Measurements from ENCODE around the gene ATG7.
"Not testable (repeated sequence)": the region's sequence is repeated elsewhere in the genome, so short reads cannot be mapped to it uniquely, and the experiment has no call there.

The ATG7 gene

GRCh38 chr3:11593318-11594034 is 321.3 kb downstream of the ATG7 start:
- Mint-ChIP-seq H3K27me3 (no peaks in the 10 kb centered on the region), H3K27ac (no peak overlapping the region), H3K36me3 (ENCODE audit: low read depth) (peaks cover 44% of the 10 kb centered on the region), H3K9me3 (no peaks in the 10 kb centered on the region), H3K4me1 (ENCODE audit: low read depth) (peaks cover 21% of the 10 kb centered on the region), H3K4me3 (no peak overlapping the region)

- H3K27ac Mint-ChIP-seq, H3K9me3 Mint-ChIP-seq, H3K4me3 Mint-ChIP-seq, H3K27me3 Mint-ChIP-seq: not testable (repeated sequence)
- Mint-ChIP-seq H3K4me1 (ENCODE audit: low read depth) (peaks cover 12% of the 10 kb centered on the region), H3K36me3 (ENCODE audit: low read depth) (peaks cover 45% of the 10 kb centered on the region)
Observed at GRCh38 chr3:11595024-11595423, 322.8 kb downstream of the ATG7 start.

- no peaks in the 10 kb centered on the region for H3K9me3 Mint-ChIP-seq
- H3K4me3 Mint-ChIP-seq: no peak overlapping the region
- peaks cover 52% of the 10 kb centered on the region for H3K36me3 Mint-ChIP-seq (ENCODE audit: low read depth)
- peaks cover 19% of the 10 kb centered on the region for H3K4me1 Mint-ChIP-seq (ENCODE audit: low read depth)
- H3K27me3 Mint-ChIP-seq: no peaks in the 10 kb centered on the region
- H3K27ac Mint-ChIP-seq: no peak overlapping the region
Observed at GRCh38 chr3:11596387-11596786, 324.2 kb downstream of the ATG7 start.

GRCh38 chr3:11600501-11601282 is 328.5 kb downstream of the ATG7 start:
- H3K27ac Mint-ChIP-seq: peak overlapping the region; percentile 87
- peak overlapping the region; percentile 34 for H3K4me3 Mint-ChIP-seq
- H3K4me1 Mint-ChIP-seq (ENCODE audit: low read depth): peaks cover 54% of the 10 kb centered on the region
- H3K36me3 Mint-ChIP-seq (ENCODE audit: low read depth): peaks cover 49% of the 10 kb centered on the region
- no peaks in the 10 kb centered on the region for H3K27me3 Mint-ChIP-seq
- no peaks in the 10 kb centered on the region for H3K9me3 Mint-ChIP-seq

GRCh38 chr3:11601446-11602238 is 329.4 kb downstream of the ATG7 start:
- peaks cover 63% of the 10 kb centered on the region for H3K4me1 Mint-ChIP-seq (ENCODE audit: low read depth)
- peaks cover 51% of the 10 kb centered on the region for H3K36me3 Mint-ChIP-seq (ENCODE audit: low read depth)
- peak overlapping the region; percentile 87 for H3K27ac Mint-ChIP-seq
- H3K27me3 Mint-ChIP-seq: no peaks in the 10 kb centered on the region
- no peaks in the 10 kb centered on the region for H3K9me3 Mint-ChIP-seq
- peak overlapping the region; percentile 38 for H3K4me3 Mint-ChIP-seq

GRCh38 chr3:11602239-11602840 is 330.1 kb downstream of the ATG7 start:
- Mint-ChIP-seq H3K27ac (peak overlapping the region; percentile 87), H3K36me3 (ENCODE audit: low read depth) (peaks cover 51% of the 10 kb centered on the region), H3K4me3 (peak overlapping the region; percentile 38), H3K9me3 (no peaks in the 10 kb centered on the region), H3K27me3 (no peaks in the 10 kb centered on the region), H3K4me1 (ENCODE audit: low read depth) (peaks cover 70% of the 10 kb centered on the region)

- Mint-ChIP-seq H3K36me3 (ENCODE audit: low read depth) (peaks cover 44% of the 10 kb centered on the region), H3K4me3 (no peak overlapping the region), H3K27me3 (no peaks in the 10 kb centered on the region), H3K9me3 (no peaks in the 10 kb centered on the region), H3K27ac (peak overlapping the region; percentile 61), H3K4me1 (ENCODE audit: low read depth) (peaks cover 77% of the 10 kb centered on the region)
Observed at GRCh38 chr3:11602886-11603527, 330.8 kb downstream of the ATG7 start.

GRCh38 chr3:11603628-11604027 is 331.4 kb downstream of the ATG7 start:
- H3K27ac Mint-ChIP-seq: peak overlapping the region; percentile 61
- H3K4me1 Mint-ChIP-seq (ENCODE audit: low read depth): peaks cover 83% of the 10 kb centered on the region
- H3K4me3 Mint-ChIP-seq: no peak overlapping the region
- H3K9me3 Mint-ChIP-seq: no peaks in the 10 kb centered on the region
- no peaks in the 10 kb centered on the region for H3K27me3 Mint-ChIP-seq
- peaks cover 38% of the 10 kb centered on the region for H3K36me3 Mint-ChIP-seq (ENCODE audit: low read depth)

- no peak overlapping the region for H3K27ac Mint-ChIP-seq
- H3K4me3 Mint-ChIP-seq: no peak overlapping the region
- H3K36me3 Mint-ChIP-seq (ENCODE audit: low read depth): peaks cover 34% of the 10 kb centered on the region
- H3K9me3 Mint-ChIP-seq: no peaks in the 10 kb centered on the region
- H3K4me1 Mint-ChIP-seq (ENCODE audit: low read depth): peaks cover 89% of the 10 kb centered on the region
- no peaks in the 10 kb centered on the region for H3K27me3 Mint-ChIP-seq
Observed at GRCh38 chr3:11604139-11604892, 332.1 kb downstream of the ATG7 start.

GRCh38 chr3:11605398-11605797 is 333.2 kb downstream of the ATG7 start:
- Mint-ChIP-seq H3K4me3 (no peak overlapping the region), H3K36me3 (ENCODE audit: low read depth) (peaks cover 26% of the 10 kb centered on the region), H3K27me3 (no peaks in the 10 kb centered on the region), H3K27ac (peak overlapping the region; percentile 66), H3K9me3 (no peaks in the 10 kb centered on the region), H3K4me1 (ENCODE audit: low read depth) (peaks cover 96% of the 10 kb centered on the region)

- Mint-ChIP-seq H3K36me3 (ENCODE audit: low read depth) (peaks cover 17% of the 10 kb centered on the region), H3K9me3 (no peaks in the 10 kb centered on the region), H3K4me3 (no peak overlapping the region), H3K27ac (peak overlapping the region; percentile 43), H3K4me1 (ENCODE audit: low read depth) (peaks cover 90% of the 10 kb centered on the region), H3K27me3 (no peaks in the 10 kb centered on the region)
Observed at GRCh38 chr3:11606090-11606784, 334.0 kb downstream of the ATG7 start.

GRCh38 chr3:11606865-11607440 is 334.8 kb downstream of the ATG7 start:
- Mint-ChIP-seq H3K9me3 (no peaks in the 10 kb centered on the region), H3K36me3 (ENCODE audit: low read depth) (peaks cover 15% of the 10 kb centered on the region), H3K27me3 (no peaks in the 10 kb centered on the region), H3K4me3 (no peak overlapping the region), H3K4me1 (ENCODE audit: low read depth) (peaks cover 84% of the 10 kb centered on the region), H3K27ac (peak overlapping the region; percentile 37)
